ENCODE measurements around the gene KCP. TPM values are rescaled to one million over a fixed set of nuclear protein-coding genes. Genes with fewer than 3 reads are reported as not detected.

Gene KCP
- total and polyA plus RNA-seq, 2 donors (not counting 1 experiment from before 2014, with no cell fraction given) = 2.3 to 3.8 TPM

- intact Hi-C loops (cut with micrococcal nuclease) = no loop called here
- WGBS (ENCODE audit: insufficient coverage) = 95% methylated on average over 4 of the region's 4 CpGs
- Mint-ChIP-seq H3K27ac (no peak overlapping the region), H3K4me3 (no peak overlapping the region), H3K4me1 (peaks cover 52% of the 10 kb centered on the region), H3K27me3 (peaks cover 7% of the 10 kb centered on the region), H3K9me3 (ENCODE audit: insufficient read depth) (no peaks in the 10 kb centered on the region)
- Histone ChIP-seq H3K79me2 (ENCODE audit: control insufficient read depth, insufficient read depth, low read length) (peaks cover 37% of the 10 kb centered on the region), H3K4me2 (replicated peaks; ENCODE audit: low read depth, low read length, poor library complexity, severe bottlenecking) (no peak overlapping the region), H3K4me1 (ENCODE audit: control insufficient read depth in 2 of 2, insufficient read depth in 2 of 2, low read length in 2 of 2) (peaks cover 23 to 31% of the 10 kb centered on the region in 2 donors), H2AFZ (ENCODE audit: insufficient read depth, low read depth, low read length, poor library complexity, severe bottlenecking) (no peak overlapping the region), H3K9ac (ENCODE audit: low read length) (no peak overlapping the region), H3K36me3 (replicated peaks in 1 of 2; ENCODE audit: control extremely low read depth in 1 of 2, control insufficient read depth in 1 of 2, extremely low read depth in 1 of 2, insufficient read depth in 2 of 2, low read length in 1 of 2) (peaks cover 0 to 18% of the 10 kb centered on the region in 2 experiments), H3K9me3 (ENCODE audit: control extremely low read depth in 1 of 3, control insufficient read depth in 2 of 3, insufficient read depth in 1 of 3, low read length in 2 of 3) (no peaks in the 10 kb centered on the region), H3K4me3 (ENCODE audit: control extremely low read depth in 1 of 5, extremely low read depth in 1 of 5, insufficient read depth in 1 of 5, low read depth in 2 of 5, low read length in 4 of 5) (no peak overlapping the region), H3K27ac (ENCODE audit: low read length in 2 of 2) (no peak overlapping the region), H3K27me3 (replicated peaks in 1 of 4; ENCODE audit: control extremely low read depth in 1 of 4, control insufficient read depth in 3 of 4, insufficient read depth in 4 of 4, low read length in 3 of 4) (peaks cover 0 to 14% (median 5%) of the 10 kb centered on the region in 4 experiments), H4K20me1 (ENCODE audit: control insufficient read depth, insufficient read depth, low read length, poor library complexity, severe bottlenecking) (peaks cover 43% of the 10 kb centered on the region)
- DNase-seq (no peak), ATAC-seq (ENCODE audit: low read depth) (no peak)
- POLR2A ChIA-PET = interaction anchor here (0.6 kb wide), 1 partner anchor 222 kb away, joined by 4 read pairs; no protein-coding TSS in a partner anchor
- CTCF ChIA-PET = interaction anchor here (1.1 kb wide), 1 partner anchor 16 kb away, joined by 7 read pairs; no protein-coding TSS in a partner anchor
- TF ChIP-seq CTCF (IDR thresholded peaks at IDR 0.05) (no peak), EZH2 (IDR thresholded peaks at IDR 0.05; ENCODE audit: borderline replicate concordance, insufficient read depth, low read depth, low read length, poor library complexity, severe bottlenecking) (no peak)
Measured at GRCh38 chr7:128867241-128867640, 43.3 kb downstream of the KCP start.

GRCh38 chr7:128865996-128866877 lies 44.3 kb downstream of the KCP start:
- Histone ChIP-seq H3K9ac (ENCODE audit: low read length) (no peak overlapping the region), H2AFZ (ENCODE audit: insufficient read depth, low read depth, low read length, poor library complexity, severe bottlenecking) (no peak overlapping the region), H3K79me2 (ENCODE audit: control insufficient read depth, insufficient read depth, low read length) (peaks cover 37% of the 10 kb centered on the region), H3K4me3 (ENCODE audit: control extremely low read depth in 1 of 5, extremely low read depth in 1 of 5, insufficient read depth in 1 of 5, low read depth in 2 of 5, low read length in 4 of 5) (no peak overlapping the region), H3K4me1 (ENCODE audit: control insufficient read depth in 2 of 2, insufficient read depth in 2 of 2, low read length in 2 of 2) (peaks cover 25 to 34% of the 10 kb centered on the region in 2 donors), H3K27ac (ENCODE audit: low read length in 2 of 2) (no peak overlapping the region), H4K20me1 (ENCODE audit: control insufficient read depth, insufficient read depth, low read length, poor library complexity, severe bottlenecking) (peaks cover 43% of the 10 kb centered on the region), H3K4me2 (replicated peaks; ENCODE audit: low read depth, low read length, poor library complexity, severe bottlenecking) (no peak overlapping the region), H3K36me3 (replicated peaks in 1 of 2; ENCODE audit: control extremely low read depth in 1 of 2, control insufficient read depth in 1 of 2, extremely low read depth in 1 of 2, insufficient read depth in 2 of 2, low read length in 1 of 2) (peaks cover 0 to 18% of the 10 kb centered on the region in 2 experiments), H3K9me3 (ENCODE audit: control extremely low read depth in 1 of 3, control insufficient read depth in 2 of 3, insufficient read depth in 1 of 3, low read length in 2 of 3) (no peaks in the 10 kb centered on the region), H3K27me3 (replicated peaks in 1 of 4; ENCODE audit: control extremely low read depth in 1 of 4, control insufficient read depth in 3 of 4, insufficient read depth in 4 of 4, low read length in 3 of 4) (peaks cover 0 to 14% (median 5%) of the 10 kb centered on the region in 4 experiments)
- ATAC-seq (ENCODE audit: low read depth) (no peak), DNase-seq (no peak)
- CTCF ChIA-PET = interaction anchor here (1.1 kb wide), 1 partner anchor 17 kb away, joined by 7 read pairs; no protein-coding TSS in a partner anchor
- Mint-ChIP-seq H3K9me3 (ENCODE audit: insufficient read depth) (no peaks in the 10 kb centered on the region), H3K27me3 (peaks cover 7% of the 10 kb centered on the region), H3K4me3 (no peak overlapping the region), H3K27ac (no peak overlapping the region), H3K4me1 (peaks cover 54% of the 10 kb centered on the region)
- no peak for TF ChIP-seq CTCF (IDR thresholded peaks at IDR 0.05)
- no peak for TF ChIP-seq EZH2 (IDR thresholded peaks at IDR 0.05; ENCODE audit: borderline replicate concordance, insufficient read depth, low read depth, low read length, poor library complexity, severe bottlenecking)
- intact Hi-C loops (cut with micrococcal nuclease) = no loop called here
- WGBS (ENCODE audit: insufficient coverage) = over 99% methylated on average over 18 of the region's 27 CpGs
- POLR2A ChIA-PET = interaction anchor here (0.6 kb wide), 1 partner anchor 29 kb away, joined by 10 read pairs; no protein-coding TSS in a partner anchor
